PC-9 (cell line): ENCODE data around the gene KRTAP9-2.

Experiments used
- EZH2 ChIP-seq: fragments of 200-600 bp; sonication (generic); IDR thresholded peaks from 2 replicates; pipeline ENCODE4 v1.8.0; 2017; ENCODE audit warnings: antibody characterized with exemption, low read depth
- TF ChIP-seq, protein P1 (sequence below): fragments of 200-600 bp; sonication (generic); conservative IDR thresholded peaks from 2 replicates; pipeline ENCODE4 v1.6.1; 2017; ENCODE audit warnings: mixed run types, antibody characterized with exemption, mild to moderate bottlenecking, moderate library complexity

DNA sequence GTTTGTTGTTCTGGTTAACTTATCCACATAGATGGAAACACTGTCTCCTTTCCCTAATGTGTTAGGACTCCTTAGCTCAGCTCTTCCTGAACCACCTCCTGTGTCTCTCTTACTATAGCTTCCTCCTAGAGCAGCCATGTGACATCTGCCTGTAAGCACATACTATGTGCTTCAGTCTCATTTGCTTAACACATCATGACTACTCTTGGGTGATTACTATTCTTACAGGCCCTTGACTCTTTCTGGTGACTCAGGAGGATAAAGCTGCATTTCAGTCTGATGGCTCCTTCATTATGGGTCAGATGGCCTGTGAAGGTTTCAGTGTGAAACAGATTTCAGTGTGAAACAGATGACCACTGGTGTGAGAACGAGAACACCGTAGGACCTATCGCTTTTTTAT is 48.1 kb upstream of the KRTAP9-2 start:
- TF ChIP-seq, protein P1, sequence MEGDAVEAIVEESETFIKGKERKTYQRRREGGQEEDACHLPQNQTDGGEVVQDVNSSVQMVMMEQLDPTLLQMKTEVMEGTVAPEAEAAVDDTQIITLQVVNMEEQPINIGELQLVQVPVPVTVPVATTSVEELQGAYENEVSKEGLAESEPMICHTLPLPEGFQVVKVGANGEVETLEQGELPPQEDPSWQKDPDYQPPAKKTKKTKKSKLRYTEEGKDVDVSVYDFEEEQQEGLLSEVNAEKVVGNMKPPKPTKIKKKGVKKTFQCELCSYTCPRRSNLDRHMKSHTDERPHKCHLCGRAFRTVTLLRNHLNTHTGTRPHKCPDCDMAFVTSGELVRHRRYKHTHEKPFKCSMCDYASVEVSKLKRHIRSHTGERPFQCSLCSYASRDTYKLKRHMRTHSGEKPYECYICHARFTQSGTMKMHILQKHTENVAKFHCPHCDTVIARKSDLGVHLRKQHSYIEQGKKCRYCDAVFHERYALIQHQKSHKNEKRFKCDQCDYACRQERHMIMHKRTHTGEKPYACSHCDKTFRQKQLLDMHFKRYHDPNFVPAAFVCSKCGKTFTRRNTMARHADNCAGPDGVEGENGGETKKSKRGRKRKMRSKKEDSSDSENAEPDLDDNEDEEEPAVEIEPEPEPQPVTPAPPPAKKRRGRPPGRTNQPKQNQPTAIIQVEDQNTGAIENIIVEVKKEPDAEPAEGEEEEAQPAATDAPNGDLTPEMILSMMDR, result no peak
- no peak for TF ChIP-seq EZH2
